ENCODE measurements around the gene PITPNC1. TPM values are rescaled to one million over a fixed set of nuclear protein-coding genes. Genes with fewer than 3 reads are reported as not detected.

The PITPNC1 gene
- total and polyA plus RNA-seq, 12 donors = 6.6 to 28.0 (median 11.5) TPM

DNA sequence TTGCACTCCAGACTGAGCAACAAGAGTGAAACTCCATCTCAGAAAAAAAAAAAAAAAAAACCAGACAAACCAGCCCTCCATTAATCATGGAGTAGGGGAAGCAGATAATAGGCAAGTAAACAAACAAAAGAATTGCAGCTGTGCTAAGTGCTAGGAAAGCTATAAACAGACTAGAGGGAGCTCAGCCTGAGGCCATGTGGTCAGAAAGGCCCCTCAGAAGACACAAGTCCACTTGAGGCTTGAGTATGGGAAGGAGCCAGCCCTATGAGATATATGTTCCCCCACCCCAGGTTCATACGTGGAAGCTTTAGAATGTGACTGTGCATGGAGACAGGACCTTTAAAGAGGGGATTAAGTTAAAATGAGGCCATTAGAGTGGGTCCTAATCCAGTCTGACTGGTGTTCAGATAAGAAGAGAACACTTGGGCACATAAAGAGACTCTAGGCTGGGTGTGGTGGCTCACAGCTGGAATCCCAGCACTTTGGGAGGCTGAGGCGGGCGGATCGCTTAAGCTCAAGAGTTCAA lies 208.1 kb downstream of the PITPNC1 start:
- no peak overlapping the region for H3K4me3 ChIP-seq
- DNase-seq (no peak), ATAC-seq (no peak)
- no peak overlapping the region for H3K27ac ChIP-seq
- H3K36me3 ChIP-seq = peaks cover 0 to 7% (median 0%) of the 10 kb centered on the region in 9 donors
- H3K27me3 ChIP-seq = no peaks in the 10 kb centered on the region
- no peaks in the 10 kb centered on the region for H3K4me1 ChIP-seq
- intact Hi-C loops (cut with DNase I) = no loop called here
- TF ChIP-seq CTCF (IDR thresholded peaks at IDR 0.05) = no peak
- WGBS, 2 donors = 93 to 95% methylated on average over 4 of the region's 4 CpGs
- H3K9me3 ChIP-seq = no peaks in the 10 kb centered on the region

DNA sequence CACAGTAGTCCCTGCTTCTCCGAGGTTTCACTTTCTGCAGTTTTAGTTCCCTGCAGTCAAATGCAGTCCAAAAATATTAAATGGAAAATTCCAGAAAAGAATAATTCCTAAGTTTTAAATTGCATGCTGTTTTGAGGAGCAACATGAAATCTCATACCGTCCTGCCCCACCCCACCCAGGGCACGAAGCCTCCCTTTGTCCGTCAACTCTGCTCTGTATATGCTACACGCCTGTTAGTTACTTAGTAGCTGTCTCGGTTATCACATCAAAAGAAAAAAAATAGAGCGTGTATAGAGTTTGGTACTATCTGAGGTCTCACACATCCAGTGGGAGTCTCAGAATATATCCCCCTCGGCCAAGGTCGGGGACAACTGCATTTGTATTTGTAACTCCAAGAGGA lies 211.2 kb downstream of the PITPNC1 start:
- no peaks in the 10 kb centered on the region for H3K27me3 ChIP-seq
- no peak overlapping the region for H3K4me3 ChIP-seq
- no peak for DNase-seq
- peaks cover 0 to 2% (median 0%) of the 10 kb centered on the region in 9 donors for H3K36me3 ChIP-seq
- intact Hi-C loops (cut with DNase I) = no loop called here
- no peak for TF ChIP-seq CTCF (IDR thresholded peaks at IDR 0.05)
- ATAC-seq = no peak
- WGBS, 2 donors = 69 to 71% methylated on average over 9 of the region's 9 CpGs
- H3K27ac ChIP-seq = no peak overlapping the region
- no peaks in the 10 kb centered on the region for H3K4me1 ChIP-seq
- peaks cover 0 to 7% (median 0%) of the 10 kb centered on the region in 11 donors for H3K9me3 ChIP-seq

DNA sequence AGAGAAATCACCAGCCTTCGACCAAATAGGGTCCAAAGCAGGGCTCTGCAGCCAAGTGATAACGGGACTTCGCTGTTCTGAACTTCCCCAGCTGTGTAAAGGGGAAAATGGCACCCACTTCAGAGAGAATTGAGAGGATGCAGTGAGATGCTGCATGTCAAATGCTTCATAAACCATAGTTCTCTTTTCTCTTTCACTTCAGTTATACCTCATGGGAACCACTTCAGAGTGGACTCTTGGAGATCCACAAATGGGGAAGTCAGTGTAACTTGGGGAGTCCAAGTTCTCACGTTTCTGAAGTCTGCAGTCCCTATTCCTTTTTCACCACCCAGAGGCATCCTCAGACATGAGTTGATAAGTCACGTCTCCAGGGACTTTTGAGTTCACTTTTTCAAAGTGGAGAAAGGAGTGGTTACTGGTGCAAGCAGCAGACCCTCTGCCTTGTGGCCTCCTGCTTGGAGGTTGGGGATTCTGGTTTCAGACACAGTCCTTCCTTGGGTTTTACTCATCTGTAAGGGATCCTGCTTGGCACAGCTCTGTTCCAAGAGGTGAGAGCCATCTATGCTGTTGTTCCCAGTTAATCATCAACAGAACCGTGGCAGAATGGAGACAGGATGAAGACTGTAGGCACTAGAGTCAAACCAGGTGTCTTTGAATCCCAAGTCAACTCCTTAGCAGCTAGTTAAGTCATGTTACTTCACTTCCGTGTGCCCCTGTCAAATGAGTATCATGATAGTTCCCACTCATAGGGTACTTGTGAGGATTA lies 217.2 kb downstream of the PITPNC1 start:
- H3K9me3 ChIP-seq = peaks cover 0 to 7% (median 0%) of the 10 kb centered on the region in 11 donors
- WGBS, 2 donors = 74 to 76% methylated on average over 7 of the region's 7 CpGs
- H3K4me3 ChIP-seq = no peak overlapping the region
- H3K4me1 ChIP-seq = no peaks in the 10 kb centered on the region
- H3K36me3 ChIP-seq = peaks cover 0 to 7% (median 0%) of the 10 kb centered on the region in 9 donors
- TF ChIP-seq CTCF (IDR thresholded peaks at IDR 0.05) = no peak
- intact Hi-C loops (cut with DNase I) = no loop called here
- ATAC-seq (no peak), DNase-seq (no peak)
- H3K27ac ChIP-seq = no peak overlapping the region
- no peaks in the 10 kb centered on the region for H3K27me3 ChIP-seq

GRCh38 chr17:67600408-67600807 lies 223.3 kb downstream of the PITPNC1 start:
- WGBS, 2 donors = 96 to 98% methylated on average over 2 of the region's 2 CpGs
- no peak overlapping the region for H3K4me3 ChIP-seq
- ATAC-seq (no peak), DNase-seq (no peak)
- peaks cover 0 to 9% (median 0%) of the 10 kb centered on the region in 11 donors for H3K9me3 ChIP-seq
- H3K36me3 ChIP-seq = no peaks in the 10 kb centered on the region
- peaks cover 0 to 38% (median 18%) of the 10 kb centered on the region in 9 donors for H3K4me1 ChIP-seq
- no peaks in the 10 kb centered on the region for H3K27me3 ChIP-seq
- intact Hi-C loops (cut with DNase I) = loop anchor here in 8 of 10 donors (10.0 kb wide), 6 partner anchors 56 to 226 kb away; partner anchors contain the start of gene PITPNC1 (in 5 of the 8)
- no peak overlapping the region for H3K27ac ChIP-seq
- TF ChIP-seq CTCF (IDR thresholded peaks at IDR 0.05) = no peak
